ENCODE results near the gene C1QTNF4.

DNA sequence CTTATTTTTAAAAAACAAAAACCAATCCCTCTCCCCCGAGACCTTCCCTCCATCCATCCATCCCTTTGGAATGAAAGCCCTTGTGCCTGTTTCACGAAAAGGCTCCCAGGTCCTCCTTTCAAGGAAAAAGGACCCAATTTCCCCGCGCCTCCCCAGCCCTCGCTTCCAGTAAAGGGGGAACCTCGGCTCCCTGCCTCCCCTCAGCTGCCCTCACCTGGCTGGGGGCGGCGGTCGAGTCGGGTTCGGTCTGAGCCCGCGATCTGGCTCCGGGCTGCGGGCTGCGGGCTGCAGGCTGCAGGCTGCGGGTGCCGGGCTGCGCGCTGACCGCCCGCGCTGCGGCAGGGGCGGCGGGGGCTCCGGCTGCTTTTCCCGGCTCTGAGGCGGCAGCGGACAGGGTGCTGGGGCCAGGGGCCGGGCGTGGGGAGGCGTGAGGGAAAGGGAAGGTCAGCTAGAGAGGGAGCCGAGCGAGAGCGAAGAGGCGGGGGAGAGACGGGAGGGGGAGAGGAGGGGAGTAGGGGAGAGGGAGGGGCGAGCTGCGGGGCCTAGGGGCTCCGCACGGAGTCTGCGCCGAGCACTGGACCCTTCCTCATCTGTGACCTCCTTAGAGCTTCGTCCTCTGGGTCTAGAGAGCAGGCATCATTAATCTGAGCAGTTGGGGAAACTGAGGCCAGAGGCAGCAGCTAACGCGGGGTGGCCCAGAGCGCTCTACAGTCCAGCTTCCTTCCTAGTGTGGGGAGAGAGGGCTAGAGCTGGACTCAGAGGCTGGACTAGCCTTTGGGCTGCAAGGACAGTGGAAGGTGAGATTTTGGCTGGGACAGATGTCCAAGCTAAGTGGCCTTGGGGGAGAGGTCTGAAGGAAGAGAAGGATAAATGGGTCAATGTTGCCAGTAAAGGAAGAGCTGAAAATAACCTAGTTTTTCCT is at the start of gene C1QTNF4:
- TF ChIP-seq, protein P1, sequence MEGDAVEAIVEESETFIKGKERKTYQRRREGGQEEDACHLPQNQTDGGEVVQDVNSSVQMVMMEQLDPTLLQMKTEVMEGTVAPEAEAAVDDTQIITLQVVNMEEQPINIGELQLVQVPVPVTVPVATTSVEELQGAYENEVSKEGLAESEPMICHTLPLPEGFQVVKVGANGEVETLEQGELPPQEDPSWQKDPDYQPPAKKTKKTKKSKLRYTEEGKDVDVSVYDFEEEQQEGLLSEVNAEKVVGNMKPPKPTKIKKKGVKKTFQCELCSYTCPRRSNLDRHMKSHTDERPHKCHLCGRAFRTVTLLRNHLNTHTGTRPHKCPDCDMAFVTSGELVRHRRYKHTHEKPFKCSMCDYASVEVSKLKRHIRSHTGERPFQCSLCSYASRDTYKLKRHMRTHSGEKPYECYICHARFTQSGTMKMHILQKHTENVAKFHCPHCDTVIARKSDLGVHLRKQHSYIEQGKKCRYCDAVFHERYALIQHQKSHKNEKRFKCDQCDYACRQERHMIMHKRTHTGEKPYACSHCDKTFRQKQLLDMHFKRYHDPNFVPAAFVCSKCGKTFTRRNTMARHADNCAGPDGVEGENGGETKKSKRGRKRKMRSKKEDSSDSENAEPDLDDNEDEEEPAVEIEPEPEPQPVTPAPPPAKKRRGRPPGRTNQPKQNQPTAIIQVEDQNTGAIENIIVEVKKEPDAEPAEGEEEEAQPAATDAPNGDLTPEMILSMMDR (IDR thresholded peaks at IDR 0.05), result no peak
- no peak for TF ChIP-seq POLR2A (IDR thresholded peaks at IDR 0.05)

All from thyroid gland (tissue), 4 donors.